Keratinocyte (primary cell): ENCODE results near the gene CTSZ.

ENCODE experiments used
- EZH2 ChIP-seq: IDR thresholded peaks from one replicate; pipeline ENCODE4 v1.6.1; 2012; ENCODE audit warnings: inconsistent platforms, mild to moderate bottlenecking, low read length, moderate library complexity
- TF ChIP-seq, protein P1 (sequence below), 3 experiments: IDR thresholded peaks in 1 of 3; conservative IDR thresholded peaks in 1 of 3; optimal IDR thresholded peaks in 1 of 3; 2 replicates in 2 of 3; 3 replicates in 1 of 3; pipeline versions ENCODE3 to v1.5.1; 2011; ENCODE audit warnings: low read length in 3 of 3, mild to moderate bottlenecking in 3 of 3, moderate library complexity in 2 of 3, control low read depth in 1 of 3, inconsistent platforms in 1 of 3; ENCODE audit not compliant: insufficient read depth in 2 of 3; ENCODE audit errors: extremely low read depth in 1 of 3

DNA sequence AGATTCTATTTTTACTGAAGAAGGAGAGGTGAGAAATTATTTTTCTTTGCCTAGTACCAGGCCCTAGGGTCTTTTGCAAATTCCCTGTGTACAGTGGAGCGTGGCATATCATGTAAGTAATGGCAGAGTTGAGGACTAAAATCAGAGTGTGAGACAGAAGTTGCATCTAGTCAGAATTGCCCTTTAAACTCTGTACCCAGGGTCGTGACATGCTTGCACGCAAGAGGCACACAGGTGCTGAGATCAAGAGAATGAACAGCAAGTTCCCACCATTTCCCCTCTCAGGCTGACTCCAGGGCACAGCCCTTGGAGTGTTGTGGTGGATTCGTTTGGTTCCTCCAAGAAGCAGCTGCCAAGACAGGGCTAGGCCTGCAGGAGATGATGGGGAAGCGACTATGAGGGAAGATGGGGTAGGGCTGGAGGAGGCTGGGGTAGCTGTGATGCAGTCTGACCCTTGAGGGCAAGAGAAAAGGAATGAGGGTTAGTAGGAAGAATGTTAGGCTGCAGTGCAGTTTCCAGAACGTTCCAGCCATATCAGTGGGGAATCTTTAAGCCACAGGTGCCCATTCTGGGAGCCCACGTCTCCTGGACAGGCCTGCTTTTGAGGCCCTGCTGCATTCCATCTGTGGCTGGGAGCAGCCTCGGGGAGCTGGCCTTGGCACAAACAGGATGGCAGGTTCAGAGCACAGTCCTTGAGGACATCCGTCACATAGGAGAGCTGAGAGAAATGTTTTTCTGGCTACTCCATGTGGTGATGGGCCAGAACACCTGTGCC is 19.1 kb downstream of the CTSZ start:
- TF ChIP-seq, protein P1, sequence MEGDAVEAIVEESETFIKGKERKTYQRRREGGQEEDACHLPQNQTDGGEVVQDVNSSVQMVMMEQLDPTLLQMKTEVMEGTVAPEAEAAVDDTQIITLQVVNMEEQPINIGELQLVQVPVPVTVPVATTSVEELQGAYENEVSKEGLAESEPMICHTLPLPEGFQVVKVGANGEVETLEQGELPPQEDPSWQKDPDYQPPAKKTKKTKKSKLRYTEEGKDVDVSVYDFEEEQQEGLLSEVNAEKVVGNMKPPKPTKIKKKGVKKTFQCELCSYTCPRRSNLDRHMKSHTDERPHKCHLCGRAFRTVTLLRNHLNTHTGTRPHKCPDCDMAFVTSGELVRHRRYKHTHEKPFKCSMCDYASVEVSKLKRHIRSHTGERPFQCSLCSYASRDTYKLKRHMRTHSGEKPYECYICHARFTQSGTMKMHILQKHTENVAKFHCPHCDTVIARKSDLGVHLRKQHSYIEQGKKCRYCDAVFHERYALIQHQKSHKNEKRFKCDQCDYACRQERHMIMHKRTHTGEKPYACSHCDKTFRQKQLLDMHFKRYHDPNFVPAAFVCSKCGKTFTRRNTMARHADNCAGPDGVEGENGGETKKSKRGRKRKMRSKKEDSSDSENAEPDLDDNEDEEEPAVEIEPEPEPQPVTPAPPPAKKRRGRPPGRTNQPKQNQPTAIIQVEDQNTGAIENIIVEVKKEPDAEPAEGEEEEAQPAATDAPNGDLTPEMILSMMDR (optimal IDR thresholded peaks at IDR 0.05 in 1 of 3, IDR thresholded peaks at IDR 0.05 in 1 of 3, conservative IDR thresholded peaks at IDR 0.05 in 1 of 3; ENCODE audit: extremely low read depth in 1 of 3, insufficient read depth in 2 of 3, low read length in 3 of 3): no peak
- no peak for TF ChIP-seq EZH2
